Measurements from ENCODE around the gene ZNF521.

GRCh38 chr18:25111377-25112288, 240.3 kb downstream of the ZNF521 start:
- TF ChIP-seq POLR2AphosphoS5 (IDR thresholded peaks at IDR 0.05) (no peak), CTCF (IDR thresholded peaks at IDR 0.05) (no peak), POLR2A (IDR thresholded peaks at IDR 0.05) (no peak)

Data from breast epithelium (tissue), 3 donors.